Spleen (tissue), 11 donors: Measurements from ENCODE around the gene LRRC23. TPM values are rescaled to one million over a fixed set of nuclear protein-coding genes. Genes with fewer than 3 reads are reported as not detected.

Experiments
- DNase-seq: peaks from one replicate; pipeline ENCODE4 v3.0.0-alpha.2; 2020
- H3K27ac ChIP-seq, 8 donors: fragments of 200-600 bp; sonication (generic) in 7 of 8; 1 replicate in 4 of 8; 2 replicates in 4 of 8; pipeline versions ENCODE4 v1.5.0 to v1.8.0; 2016 to 2021; ENCODE audit warnings: inconsistent platforms in 4 of 8, mild to moderate bottlenecking in 4 of 8, moderate library complexity in 1 of 8
- H3K27me3 ChIP-seq, 7 donors: fragments of 200-600 bp; sonication (generic) in 6 of 7; replicated peaks in 1 of 7; 1 replicate in 4 of 7; 2 replicates in 3 of 7; pipeline versions ENCODE4 v1.5.0 to v1.8.0; 2016 to 2021; ENCODE audit warnings: inconsistent platforms in 3 of 7, mild to moderate bottlenecking in 1 of 7
- H3K36me3 ChIP-seq, 6 donors: fragments of 200-600 bp; sonication (generic) in 5 of 6; 1 replicate in 4 of 6; 2 replicates in 2 of 6; pipeline versions ENCODE4 v1.5.0 to v1.8.0; 2016 to 2021; ENCODE audit warnings: inconsistent platforms in 2 of 6
- H3K4me1 ChIP-seq, 6 donors: fragments of 200-600 bp; sonication (generic) in 5 of 6; 1 replicate in 3 of 6; 2 replicates in 3 of 6; pipeline versions ENCODE4 v1.5.0 to v1.8.0; 2016 to 2021; ENCODE audit warnings: inconsistent platforms in 3 of 6
- H3K4me3 ChIP-seq, 8 donors: fragments of 200-600 bp; sonication (generic) in 7 of 8; 1 replicate in 4 of 8; 2 replicates in 4 of 8; pipeline versions ENCODE4 v1.5.0 to v1.8.0; 2016 to 2021; ENCODE audit warnings: inconsistent platforms in 4 of 8, mild to moderate bottlenecking in 4 of 8, moderate library complexity in 2 of 8
- H3K9me3 ChIP-seq, 8 donors: fragments of 200-600 bp; sonication (generic) in 7 of 8; 1 replicate in 4 of 8; 2 replicates in 4 of 8; pipeline versions ENCODE4 v1.5.0 to v1.8.0; 2016 to 2021; ENCODE audit warnings: inconsistent platforms in 4 of 8
- CTCF ChIP-seq, 11 experiments: fragments of 200-600 bp in 7 of 11; fragments of 450-650 bp in 4 of 11; sonication (generic) in 4 of 11; IDR thresholded peaks in 8 of 11; conservative IDR thresholded peaks in 3 of 11; 1 replicate in 7 of 11; 2 replicates in 4 of 11; pipeline versions ENCODE4 v1.4.0 to v1.8.0; 2016 to 2021; ENCODE audit warnings: antibody characterized with exemption in 11 of 11, inconsistent platforms in 4 of 11, mild to moderate bottlenecking in 1 of 11
- POLR2A ChIP-seq, 3 donors: fragments of 450-650 bp; IDR thresholded peaks; one replicate each; pipeline ENCODE4 v1.5.1; 2017; ENCODE audit warnings: antibody characterized with exemption in 3 of 3, mild to moderate bottlenecking in 1 of 3
- POLR2AphosphoS5 ChIP-seq, 3 donors: sonication (generic); formaldehyde crosslinking; IDR thresholded peaks; one replicate each; pipeline ENCODE4 v1.5.1; 2017; ENCODE audit warnings: antibody characterized with exemption in 3 of 3
- WGBS, 5 donors: extraction: QIAGEN DNeasy Blood & Tissue Kit in 3 of 5; methylation state at CpG; one replicate each; pipeline versions ENCODE4 v1.1.5 to v1.1.7; 2013 to 2018; 5-methylcytosine and 5-hydroxymethylcytosine counted together
- intact Hi-C: fragments of 100-400 bp; cut with DNase I; formaldehyde crosslinking; loops from one replicate; pipeline ENCODE4 v1.15.0; 2023; ENCODE audit warnings: low total_unique reads
- polyA plus RNA-seq, 3 donors: library from polyadenylated mRNA; stranded (reverse); fragments of 200-250 nt; gene quantifications; one replicate each; pipeline ENCODE4 v1.2.1, GENCODE V29; 2013
- total RNA-seq, 7 donors: library from RNA; depleted of rRNA in 3 of 7; stranded (reverse); fragments of >200 nt in 3 of 7; fragmentation: NEBNext Ultra II Directional in 4 of 7; extraction: Animal tissue kit (Norgen Biotek cat#: 25700) in 4 of 7; gene quantifications; one replicate each; pipeline versions ENCODE4 v1.1.0 to v1.2.1, GENCODE V29; 2016 to 2021
- donor health status: healthy with polysubstance abuse.
- donor health status: DM: no; HTN: no; CAD: no; lungs with moderate emphysema.
- donor health status: DM: no; HTN: no; CAD: no.
- donor health status: Bipolar disorder and iron deficiency.
- donor health status: healthy.
- donor health status: DM: no; HTN: no; CAD: no.
- donor health status: DM: yes; HTN: yes; CAD: no.

LRRC23 gene
- total and polyA plus RNA-seq, 10 donors, result 3.1 to 10.1 (median 6.4) TPM

- Histone ChIP-seq H3K27ac (peak overlapping the region in 6 of 8 donors; percentile 5 to 95 (median 56)), H3K4me1 (peaks cover 5 to 59% (median 55%) of the 10 kb centered on the region in 6 donors), H3K27me3 (peaks cover 0 to 7% (median 0%) of the 10 kb centered on the region in 7 donors), H3K9me3 (no peaks in the 10 kb centered on the region), H3K36me3 (peaks cover 0 to 19% (median 3%) of the 10 kb centered on the region in 6 donors), H3K4me3 (peak overlapping the region in 1 of 8 donors; percentile 8)
- 53 to 58% (median 55%) methylated on average over 9 of the region's 9 CpGs for WGBS, 5 donors
- peak; percentile 74 for DNase-seq
- peak in 1 of 3 donors; percentile 16 for TF ChIP-seq POLR2AphosphoS5 (IDR thresholded peaks at IDR 0.05)
- no peak for TF ChIP-seq CTCF (IDR thresholded peaks at IDR 0.05 in 8 of 11, conservative IDR thresholded peaks at IDR 0.05 in 3 of 11)
- intact Hi-C loops, result no loop called here
Observed at GRCh38 chr12:6921996-6922946, 17.6 kb downstream of the LRRC23 start.

GRCh38 chr12:6923003-6923732 lies 18.5 kb downstream of the LRRC23 start:
- no peaks in the 10 kb centered on the region for H3K9me3 ChIP-seq
- H3K27me3 ChIP-seq, result peaks cover 0 to 13% (median 0%) of the 10 kb centered on the region in 7 donors
- TF ChIP-seq POLR2AphosphoS5 (IDR thresholded peaks at IDR 0.05) (no peak), CTCF (IDR thresholded peaks at IDR 0.05 in 8 of 11, conservative IDR thresholded peaks at IDR 0.05 in 3 of 11) (no peak), POLR2A (IDR thresholded peaks at IDR 0.05) (no peak)
- H3K27ac ChIP-seq, result peak overlapping the region in 5 of 8 donors; percentile 55 to 95 (median 57)
- peaks cover 5 to 63% (median 57%) of the 10 kb centered on the region in 6 donors for H3K4me1 ChIP-seq
- H3K4me3 ChIP-seq, result peak overlapping the region in 1 of 8 donors; percentile 8
- intact Hi-C loops, result no loop called here
- peak; percentile 58 for DNase-seq
- WGBS, 5 donors, result 72 to 75% (median 75%) methylated on average over 10 of the region's 10 CpGs
- H3K36me3 ChIP-seq, result peaks cover 0 to 10% (median 2%) of the 10 kb centered on the region in 6 donors

- 57 to 79% (median 67%) methylated on average over 6 of the region's 6 CpGs for WGBS, 5 donors
- TF ChIP-seq CTCF (IDR thresholded peaks at IDR 0.05 in 8 of 11, conservative IDR thresholded peaks at IDR 0.05 in 3 of 11), result no peak
- intact Hi-C loops, result no loop called here
- Histone ChIP-seq H3K4me1 (peaks cover 7 to 70% (median 62%) of the 10 kb centered on the region in 6 donors), H3K27me3 (peaks cover 0 to 18% (median 0%) of the 10 kb centered on the region in 7 donors), H3K36me3 (peaks cover 0 to 10% (median 0%) of the 10 kb centered on the region in 6 donors), H3K9me3 (no peaks in the 10 kb centered on the region), H3K27ac (peak overlapping the region in 5 of 8 donors; percentile 90 to 96 (median 93)), H3K4me3 (peak overlapping the region in 1 of 8 donors; percentile 44)
- peak; percentile 44 for DNase-seq
Observed at GRCh38 chr12:6923851-6924250, 19.2 kb downstream of the LRRC23 start.
